HL-60/S4 treated with phorbol 12-myristate 13-acetate at 8.2 ng/mL for 4 days and 3 days (cell line): ENCODE results near the gene GAL3ST3.
"Not testable (repeated sequence)": the region's sequence is repeated elsewhere in the genome, so short reads cannot be mapped to it uniquely, and the experiment has no call there.

Source experiments
- in situ Hi-C: fragments of 300-500 bp; cut with MboI; formaldehyde crosslinking; loops from 2 replicates; pipeline ENCODE4 v1.15.0; 2022; ENCODE audit warnings: low sequenced_read_pairs

Gene GAL3ST3, protein sequence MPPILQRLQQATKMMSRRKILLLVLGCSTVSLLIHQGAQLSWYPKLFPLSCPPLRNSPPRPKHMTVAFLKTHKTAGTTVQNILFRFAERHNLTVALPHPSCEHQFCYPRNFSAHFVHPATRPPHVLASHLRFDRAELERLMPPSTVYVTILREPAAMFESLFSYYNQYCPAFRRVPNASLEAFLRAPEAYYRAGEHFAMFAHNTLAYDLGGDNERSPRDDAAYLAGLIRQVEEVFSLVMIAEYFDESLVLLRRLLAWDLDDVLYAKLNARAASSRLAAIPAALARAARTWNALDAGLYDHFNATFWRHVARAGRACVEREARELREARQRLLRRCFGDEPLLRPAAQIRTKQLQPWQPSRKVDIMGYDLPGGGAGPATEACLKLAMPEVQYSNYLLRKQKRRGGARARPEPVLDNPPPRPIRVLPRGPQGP

DNA sequence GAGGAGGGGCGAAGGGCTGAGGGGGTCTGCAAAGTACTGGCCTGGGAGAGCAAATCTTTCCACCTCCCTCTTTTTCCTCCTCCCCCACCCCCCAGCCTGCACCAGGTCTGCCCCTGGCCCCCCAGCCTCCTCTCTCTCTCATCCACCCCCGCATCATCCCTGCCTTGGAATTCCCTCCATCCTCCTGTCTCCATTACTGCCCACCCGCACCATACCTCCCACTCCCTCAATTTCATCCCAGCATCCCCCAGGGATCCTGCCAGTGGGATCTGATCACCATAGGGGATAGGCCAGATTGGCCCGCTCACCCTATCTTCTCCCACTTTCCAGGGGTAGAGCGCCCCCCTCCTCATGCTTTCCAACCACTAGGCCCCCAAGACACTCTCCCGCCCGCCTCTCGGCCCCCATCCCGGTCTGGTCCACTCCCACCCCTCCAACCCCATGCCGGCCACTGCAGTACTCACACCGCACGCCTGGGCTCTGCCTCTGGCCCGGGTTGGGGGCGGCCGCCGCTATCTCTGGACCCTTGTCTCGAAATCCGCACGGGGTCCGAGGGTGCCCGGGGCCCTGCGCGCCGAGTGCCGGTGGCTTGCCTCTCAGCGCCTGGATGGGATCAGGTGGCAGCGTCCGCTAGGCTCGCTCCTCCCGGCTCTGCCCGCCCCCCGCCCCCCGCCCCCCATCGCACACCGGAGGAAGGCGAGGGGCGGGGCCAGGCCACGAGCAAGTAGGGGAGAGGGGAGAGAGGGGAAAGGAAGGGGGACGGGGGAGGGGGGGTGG, at the start of gene GAL3ST3:
TSS of gene GAL3ST3 (minus strand) at position 615 of the 777 bp plus-strand sequence. CDS start 3,746 bp downstream, outside the sequence.
- in situ Hi-C loops = no loop called here

DNA sequence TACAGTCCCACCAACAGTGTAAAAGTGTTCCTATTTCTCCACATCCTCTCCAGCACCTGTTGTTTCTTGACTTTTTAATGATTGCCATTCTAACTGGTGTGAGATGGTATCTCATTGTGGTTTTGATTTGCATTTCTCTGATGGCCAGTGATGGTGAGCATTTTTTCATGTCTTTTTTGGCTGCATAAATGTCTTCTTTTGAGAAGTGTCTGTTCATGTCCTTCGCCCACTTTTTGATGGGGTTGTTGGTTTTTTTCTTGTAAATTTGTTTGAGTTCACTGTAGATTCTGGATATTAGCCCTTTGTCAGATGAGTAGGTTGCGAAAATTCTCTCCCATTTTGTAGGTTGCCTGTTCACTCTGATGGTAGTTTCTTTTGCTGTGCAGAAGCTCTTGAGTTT, 43.2 kb upstream of the GAL3ST3 start:
- in situ Hi-C loops = not testable (repeated sequence)

DNA sequence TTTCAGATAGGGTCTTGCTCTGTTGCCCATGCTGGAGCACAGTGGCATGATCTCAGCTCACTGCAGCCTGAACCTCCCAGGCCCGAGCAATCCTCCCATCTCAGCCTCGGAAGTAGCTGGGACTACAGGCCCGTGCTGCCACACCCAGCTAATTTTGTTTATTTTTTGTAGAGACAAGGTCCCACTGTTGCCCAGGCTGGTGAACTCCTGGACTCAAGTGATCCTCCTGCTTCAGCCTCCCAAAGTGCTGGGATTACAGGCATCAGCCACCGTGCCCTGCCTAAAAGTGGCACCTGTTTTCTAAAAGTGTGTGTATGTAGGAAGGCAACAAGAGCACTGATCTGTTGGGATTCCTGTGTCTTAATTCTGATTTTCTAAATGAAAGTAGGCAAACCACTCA, 41.3 kb upstream of the GAL3ST3 start:
- in situ Hi-C loops = no loop called here

DNA sequence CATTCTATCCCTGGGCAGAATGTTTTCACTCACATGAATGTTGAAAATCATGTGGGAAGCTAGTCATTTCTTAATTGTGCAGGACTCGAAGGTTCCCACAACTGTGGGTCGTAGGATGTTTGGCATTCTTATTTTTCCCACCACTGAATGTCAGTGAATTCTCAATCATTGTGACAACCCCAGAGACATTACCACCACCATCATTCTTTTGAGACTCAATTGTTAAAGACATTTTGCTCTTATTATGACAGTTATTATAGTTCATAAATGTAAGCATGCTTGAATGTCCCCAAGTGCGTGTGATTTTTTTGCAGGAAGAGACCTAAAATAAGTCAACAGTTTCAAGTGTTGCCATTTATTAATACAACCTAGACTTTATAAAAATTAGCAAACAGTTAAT, 40.1 kb upstream of the GAL3ST3 start:
- in situ Hi-C loops = no loop called here

DNA sequence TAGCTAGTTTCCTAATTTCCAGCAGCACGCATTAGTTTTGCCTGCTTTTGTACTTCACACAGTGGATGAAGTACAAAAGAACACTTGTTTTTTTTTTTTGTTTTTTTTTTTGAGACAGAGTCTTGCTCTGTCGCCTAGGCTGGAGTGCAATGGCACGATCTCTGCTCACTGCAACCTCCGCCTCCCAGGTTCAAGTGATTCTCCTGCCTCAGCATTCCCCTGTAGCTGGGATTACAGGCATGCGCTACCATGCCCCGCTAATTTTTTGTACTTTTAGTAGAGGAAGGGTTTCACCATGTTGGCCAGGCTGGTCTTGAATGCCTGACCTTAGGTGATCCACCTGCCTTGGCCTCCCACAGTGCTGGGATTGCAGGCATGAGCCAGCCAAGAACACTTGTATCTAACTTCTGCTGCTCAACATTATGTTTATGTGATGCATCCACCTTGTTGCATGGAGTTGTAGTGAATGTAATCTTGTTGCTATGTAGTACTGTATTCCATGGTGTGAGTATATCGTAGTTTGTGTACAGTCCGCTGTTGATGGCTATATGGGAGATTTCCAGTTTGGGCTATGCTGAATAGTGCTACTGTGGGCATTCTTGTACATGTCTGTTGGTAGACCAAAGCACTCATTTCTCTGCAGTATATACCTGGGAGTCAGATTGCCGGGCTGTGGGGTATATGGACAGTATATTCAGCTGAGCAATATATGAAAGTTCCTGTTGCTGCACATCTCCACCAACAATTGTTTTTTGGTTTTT, 38.4 kb upstream of the GAL3ST3 start:
- in situ Hi-C loops = no loop called here

DNA sequence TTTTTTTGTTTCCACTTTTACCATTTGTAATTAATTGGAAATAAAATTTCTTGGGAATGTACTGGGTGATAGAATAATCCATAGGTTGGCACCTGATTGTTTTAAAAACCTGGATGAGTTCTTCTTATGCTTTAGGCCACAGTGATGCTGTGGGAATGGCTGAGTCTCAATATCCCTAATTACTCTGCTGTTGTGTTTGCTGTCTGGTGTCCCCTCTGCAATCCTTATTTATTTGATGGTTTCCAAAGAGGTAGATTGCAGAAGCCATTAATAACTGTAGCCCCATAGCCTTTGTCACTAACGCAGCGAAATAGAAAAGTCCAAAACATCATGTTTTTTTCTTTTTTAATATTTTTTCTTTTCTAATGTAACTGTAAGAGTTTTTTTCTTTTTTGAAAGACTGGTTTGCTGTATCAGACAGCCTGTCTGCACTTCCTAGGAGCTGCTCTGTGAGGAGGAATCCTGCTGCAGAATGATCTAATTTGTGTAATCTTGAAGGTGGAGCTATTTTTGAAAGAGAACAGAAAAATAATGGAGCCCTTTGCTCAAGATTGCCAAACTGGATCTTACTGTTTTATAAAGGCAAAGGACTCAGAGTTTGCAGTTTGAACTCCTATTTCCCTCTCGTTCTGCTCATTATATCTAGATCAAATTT, 36.0 kb upstream of the GAL3ST3 start:
- in situ Hi-C loops = no loop called here

DNA sequence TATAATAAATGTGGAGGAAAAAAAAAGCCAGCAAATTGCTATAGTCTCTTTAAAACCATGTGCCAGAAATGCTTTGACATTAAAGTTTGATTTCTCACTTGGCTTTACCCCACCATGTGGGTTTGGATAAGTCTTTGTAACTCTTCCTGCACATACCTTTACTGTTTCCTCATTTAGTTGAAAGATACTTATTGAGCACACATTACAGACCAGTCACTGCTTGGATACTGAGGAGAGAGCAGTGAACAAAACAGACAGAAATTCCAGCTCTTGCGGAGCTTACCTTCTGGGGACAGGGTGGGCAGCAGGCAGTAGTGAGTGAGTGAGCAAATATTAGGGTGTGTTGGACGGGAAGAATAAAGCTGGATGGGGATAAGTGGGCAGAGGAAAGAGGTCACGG, 34.8 kb upstream of the GAL3ST3 start:
- in situ Hi-C loops = no loop called here

DNA sequence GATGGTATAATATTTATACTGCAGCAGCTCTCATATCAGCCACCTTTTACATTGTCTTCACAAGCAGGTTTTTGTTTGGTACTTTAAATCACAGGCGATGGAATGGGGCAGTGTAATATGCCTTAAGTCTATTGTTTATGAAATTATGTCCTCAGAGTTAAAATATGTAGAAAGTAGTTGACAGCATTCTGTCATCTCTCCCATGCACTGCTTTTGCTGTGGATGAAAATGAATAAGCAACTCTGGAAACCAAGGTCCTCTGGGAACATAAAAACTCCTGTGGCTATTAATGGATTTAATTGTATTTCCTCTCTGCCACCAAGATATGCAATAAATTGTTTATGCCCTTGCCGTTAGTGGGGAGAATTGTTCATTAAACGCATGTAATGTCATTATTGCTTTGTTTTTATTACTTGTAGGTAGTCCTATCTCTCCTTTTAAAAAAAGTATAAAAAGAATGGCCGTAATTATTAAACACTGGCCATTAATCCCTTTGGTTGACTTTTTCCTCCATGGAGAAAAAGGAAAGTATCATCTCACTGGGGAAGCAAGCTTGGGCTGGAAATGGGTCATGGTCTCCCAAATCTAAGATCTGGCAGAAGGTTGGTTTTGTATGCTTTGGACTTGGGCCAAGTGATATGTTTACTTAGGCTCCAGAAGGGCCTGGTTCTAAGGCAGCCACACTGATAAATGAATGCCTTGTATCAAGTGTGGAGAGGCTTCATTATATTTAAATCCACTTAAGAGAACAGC, 34.2 kb upstream of the GAL3ST3 start:
- in situ Hi-C loops = no loop called here

DNA sequence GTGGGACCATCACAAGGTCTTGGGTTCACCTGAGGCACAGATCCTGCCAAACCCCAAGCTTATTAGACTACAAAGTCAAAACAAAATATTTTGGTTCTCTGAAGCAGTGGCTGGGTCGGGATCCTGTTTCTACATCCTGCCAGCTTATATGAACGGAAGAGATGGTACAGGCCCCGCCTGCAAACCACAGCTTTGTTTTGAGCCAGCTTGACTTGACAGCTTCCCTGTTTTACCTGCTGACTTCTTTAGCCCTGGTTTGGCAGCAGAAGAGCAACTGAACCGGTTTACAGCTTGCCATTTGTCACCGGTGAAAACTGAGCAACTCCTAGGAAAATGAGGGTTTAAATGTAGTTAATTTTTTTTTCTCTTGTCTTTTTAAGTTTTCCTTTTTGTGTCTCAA, 32.5 kb upstream of the GAL3ST3 start:
- in situ Hi-C loops = no loop called here

DNA sequence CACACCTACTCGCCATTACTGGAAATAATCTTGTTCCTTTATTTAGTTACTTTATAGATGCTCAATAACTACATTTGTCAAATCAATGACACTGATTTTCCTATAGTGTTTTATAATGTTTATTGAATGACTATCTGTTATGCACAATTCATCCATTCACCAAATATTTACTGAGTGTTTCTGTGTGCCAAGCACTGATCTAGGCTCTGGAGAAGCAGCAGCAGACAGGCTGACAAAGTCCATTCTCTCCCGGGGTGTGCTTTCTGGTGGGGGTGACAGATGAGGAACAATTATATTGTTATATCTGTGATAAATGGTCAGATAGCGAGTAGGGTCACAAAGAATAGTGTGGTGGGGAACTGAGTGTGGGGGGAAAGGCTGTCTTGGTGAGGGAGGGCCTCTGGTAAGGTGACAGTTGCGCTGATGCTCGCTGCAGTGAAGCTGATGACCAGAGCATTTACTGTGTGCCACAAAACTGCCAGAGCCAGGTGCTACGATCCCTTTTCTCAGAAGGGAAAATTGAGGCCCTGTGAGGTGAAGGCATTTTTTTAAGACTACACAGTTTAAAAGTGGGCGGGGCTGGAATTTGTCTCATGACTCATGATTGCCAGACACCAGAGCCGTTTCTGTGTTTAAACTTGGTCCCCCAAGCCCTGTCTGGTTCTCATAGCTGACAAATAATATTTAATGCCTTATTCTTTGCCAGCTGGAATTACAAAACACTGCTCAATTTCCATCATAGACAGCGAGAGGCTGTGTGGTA, 31.3 kb upstream of the GAL3ST3 start:
- in situ Hi-C loops = no loop called here

DNA sequence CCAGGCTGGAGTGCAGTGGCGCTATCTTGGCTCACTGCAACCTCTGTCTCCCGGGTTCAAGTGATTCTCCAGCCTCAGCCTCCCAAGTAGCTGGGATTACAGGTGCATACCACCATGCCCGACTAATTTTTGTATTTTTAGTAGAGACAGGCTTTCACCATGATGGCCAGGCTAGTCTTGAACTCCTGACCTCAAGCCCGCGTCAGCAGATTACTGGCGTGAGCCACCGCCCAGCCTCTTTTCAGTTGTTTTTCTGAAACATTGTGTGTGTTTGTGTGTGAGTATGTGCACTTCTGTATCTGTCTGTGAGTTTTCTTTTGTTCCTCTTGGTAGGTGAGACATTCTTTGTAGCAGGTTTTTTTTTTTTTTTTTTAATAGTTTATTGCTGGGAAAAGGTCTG, 30.0 kb upstream of the GAL3ST3 start:
- in situ Hi-C loops = not testable (repeated sequence)

DNA sequence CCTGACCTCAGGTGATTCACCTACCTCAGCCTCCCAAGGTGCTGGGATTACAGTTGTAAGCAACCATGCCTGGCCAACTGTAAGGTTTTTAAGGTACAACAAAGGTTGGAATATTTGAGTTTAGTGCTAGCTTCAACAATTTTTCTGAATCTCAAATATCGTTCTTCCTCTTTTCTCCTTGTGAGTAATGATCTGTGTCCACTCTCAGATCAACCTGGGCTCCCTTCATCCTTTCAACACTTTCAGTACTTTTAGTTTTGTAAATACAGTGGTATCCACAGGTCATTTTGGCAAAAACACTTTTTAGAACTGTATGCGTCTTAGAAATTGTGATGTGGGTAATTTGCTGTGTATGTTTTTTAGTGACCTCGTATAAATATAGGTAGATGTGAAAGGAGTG, 29.0 kb upstream of the GAL3ST3 start:
- in situ Hi-C loops = no loop called here

DNA sequence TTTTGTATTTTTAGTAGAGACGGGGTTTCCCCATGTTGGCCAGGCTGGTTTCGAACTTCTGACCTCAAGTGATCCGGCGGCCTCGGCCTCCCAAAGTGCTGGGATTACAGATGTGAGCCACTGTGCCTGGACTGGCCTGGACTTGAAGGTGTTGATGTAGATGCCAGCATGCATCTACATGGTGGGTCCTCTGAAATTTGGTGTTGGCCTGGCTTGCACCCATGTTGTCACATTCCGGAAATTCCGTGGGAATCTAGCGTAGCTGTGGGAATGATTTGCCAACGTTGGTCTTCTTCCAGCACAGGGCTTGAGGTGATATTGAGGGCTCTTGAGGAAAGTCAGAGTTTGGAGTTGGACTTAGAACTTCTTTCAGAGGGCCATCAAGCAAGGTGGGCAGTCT, 27.6 kb upstream of the GAL3ST3 start:
- in situ Hi-C loops = no loop called here

DNA sequence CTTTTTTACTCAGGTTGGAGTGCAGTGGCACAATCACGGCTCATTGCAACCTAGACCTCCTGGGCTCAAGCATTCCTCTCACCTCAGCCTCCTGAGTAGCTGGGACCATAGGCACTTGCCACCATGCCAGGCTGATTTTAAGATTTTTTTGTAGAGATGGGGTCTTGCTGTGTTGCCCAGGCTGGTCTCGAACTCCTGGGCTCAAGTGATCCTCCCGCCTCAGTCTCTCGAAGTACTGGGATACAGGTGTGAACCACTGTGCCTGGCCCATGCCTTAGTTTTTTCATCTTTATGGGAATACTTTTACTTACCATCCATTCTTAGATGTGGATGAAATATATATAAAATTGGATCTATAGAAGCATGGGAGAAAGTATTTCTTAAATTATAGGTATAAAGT, 26.3 kb upstream of the GAL3ST3 start:
- in situ Hi-C loops = no loop called here

DNA sequence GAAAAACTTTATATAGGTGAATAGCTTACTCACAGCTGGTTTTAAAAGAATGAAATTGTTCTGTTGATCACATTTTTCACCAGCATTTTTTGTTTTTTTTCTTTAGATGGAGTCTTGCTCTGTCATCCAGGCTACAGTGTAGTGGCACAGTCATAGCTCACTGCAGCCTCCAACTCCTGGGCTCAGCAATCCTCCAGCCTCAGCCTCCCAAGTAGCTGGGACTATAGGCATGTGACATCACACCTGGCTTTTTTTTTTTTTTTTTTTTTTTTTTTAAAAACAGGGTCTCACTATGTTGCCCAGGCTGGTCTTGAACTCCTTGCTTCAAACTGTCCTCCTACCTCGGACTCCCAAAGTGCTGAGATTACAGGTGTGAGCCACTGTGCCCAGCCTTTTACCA, 24.7 kb upstream of the GAL3ST3 start:
- in situ Hi-C loops = no loop called here

DNA sequence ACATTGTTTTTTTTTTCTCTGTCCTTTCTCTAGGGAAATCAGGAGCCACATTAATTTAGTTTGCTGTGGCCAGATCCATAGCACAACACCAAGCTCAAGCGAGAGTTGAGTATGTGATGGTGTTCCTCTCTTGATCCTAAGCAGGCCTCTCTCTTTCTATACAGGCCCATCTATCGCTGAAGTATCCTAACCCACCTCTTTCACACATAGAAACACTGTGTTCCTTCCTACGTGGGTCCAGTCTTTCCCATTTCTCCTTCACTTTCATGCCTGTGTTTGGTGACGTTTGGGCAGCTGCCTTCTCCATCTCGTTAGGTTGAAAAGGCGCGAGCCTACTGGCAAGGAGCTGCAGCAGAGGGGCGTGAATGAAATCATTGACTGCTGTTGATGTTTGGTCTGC, 23.6 kb upstream of the GAL3ST3 start:
- in situ Hi-C loops = no loop called here

DNA sequence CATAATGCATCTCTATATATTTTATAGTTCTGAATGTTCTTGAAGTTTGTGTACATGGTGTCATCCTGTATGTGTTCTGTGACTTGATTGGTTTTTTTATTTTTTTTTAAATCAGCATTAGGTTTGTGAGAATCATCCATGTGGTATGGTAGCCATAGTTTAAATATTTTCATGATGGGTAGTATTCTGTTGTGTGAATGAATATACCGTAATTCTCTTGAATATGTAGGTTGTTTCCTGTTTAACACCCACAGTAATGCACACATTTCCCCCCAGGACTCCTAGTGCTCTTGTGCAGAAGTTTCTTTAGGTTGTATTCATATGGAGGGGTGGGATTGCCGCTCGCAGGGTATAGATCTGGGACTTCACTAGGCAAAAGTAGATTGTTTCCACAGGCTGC, 23.1 kb upstream of the GAL3ST3 start:
- in situ Hi-C loops = no loop called here

DNA sequence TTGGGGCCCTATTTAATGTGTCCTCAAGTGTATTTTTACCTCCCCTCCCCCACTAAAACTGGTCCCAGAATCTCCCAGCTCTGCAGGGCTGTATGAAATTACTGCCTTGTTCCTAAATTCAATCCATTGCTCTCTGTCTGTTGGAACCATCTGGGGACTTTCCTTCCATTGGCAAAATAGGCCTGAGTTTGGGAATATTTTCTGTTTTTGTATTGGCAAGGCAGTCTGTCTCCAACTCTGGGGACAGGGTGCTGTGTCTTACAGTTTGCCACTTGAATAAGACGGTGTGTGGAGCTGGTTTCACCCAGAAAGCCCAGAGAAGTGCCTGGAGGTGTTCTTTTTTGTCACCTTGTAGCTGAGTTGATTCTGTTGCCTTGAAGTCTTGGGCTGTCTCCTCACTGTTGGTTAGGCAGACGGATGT, 22.4 kb upstream of the GAL3ST3 start:
- in situ Hi-C loops = no loop called here

DNA sequence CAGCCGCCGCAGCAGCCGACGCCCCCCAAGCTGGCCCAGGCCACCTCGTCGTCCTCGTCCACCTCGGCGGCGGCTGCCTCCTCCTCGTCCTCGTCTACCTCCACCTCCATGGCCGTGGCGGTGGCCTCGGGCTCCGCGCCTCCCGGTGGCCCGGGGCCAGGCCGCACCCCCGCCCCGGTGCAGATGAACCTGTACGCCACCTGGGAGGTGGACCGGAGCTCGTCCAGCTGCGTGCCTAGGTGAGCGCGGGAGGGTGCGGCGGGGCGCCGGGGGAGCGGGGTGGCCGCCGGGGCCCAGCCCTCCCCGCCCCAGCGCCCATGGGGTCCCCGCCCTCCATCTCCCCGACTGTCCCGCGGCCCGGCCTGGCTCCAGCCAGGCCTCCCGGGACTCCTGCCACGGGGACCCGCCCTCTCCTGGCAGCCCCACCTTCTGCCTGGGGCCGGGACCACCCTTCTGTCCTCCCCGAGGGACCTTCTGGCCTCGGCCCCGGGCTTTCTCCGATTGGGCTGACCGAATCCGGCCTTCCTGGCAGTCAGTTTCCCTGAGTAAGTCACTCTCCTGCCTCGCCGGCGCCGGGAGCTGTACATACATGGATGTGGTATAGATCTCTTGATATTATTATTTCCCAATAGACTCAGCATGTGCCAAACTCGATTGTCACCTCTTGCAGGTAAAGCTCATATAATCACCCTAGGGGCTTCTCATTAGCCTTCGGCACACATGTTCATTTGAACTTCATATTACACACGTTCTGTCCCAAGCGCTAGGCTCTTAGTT, 21.8 kb upstream of the GAL3ST3 start:
- in situ Hi-C loops = no loop called here
